WTC11 (cell line): ENCODE measurements around the gene KCNJ1.

ENCODE experiments used
- CREM ChIP-seq: sonication (generic); formaldehyde crosslinking; IDR thresholded peaks from 2 replicates; pipeline ENCODE4 v1.8.1; 2022; ENCODE audit warnings: mild to moderate bottlenecking, missing genetic modification reagents, moderate library complexity
- JUN ChIP-seq: sonication (generic); formaldehyde crosslinking; IDR thresholded peaks from 2 replicates; pipeline ENCODE4 v1.8.0; 2023; ENCODE audit warnings: mild to moderate bottlenecking, missing genetic modification reagents
- MLX ChIP-seq: sonication (generic); formaldehyde crosslinking; IDR thresholded peaks from 2 replicates; pipeline ENCODE4 v1.8.1; 2023; ENCODE audit warnings: mild to moderate bottlenecking, missing genetic modification reagents, moderate library complexity
- NFE2L1 ChIP-seq: sonication (generic); formaldehyde crosslinking; IDR thresholded peaks from 2 replicates; pipeline ENCODE4 v1.8.1; 2023; ENCODE audit warnings: missing genetic modification reagents
- PRDM15 ChIP-seq: sonication (generic); formaldehyde crosslinking; IDR thresholded peaks from 2 replicates; pipeline ENCODE4 v1.8.0; 2022; ENCODE audit warnings: missing genetic modification reagents
- SP1 ChIP-seq: sonication (generic); formaldehyde crosslinking; conservative IDR thresholded peaks from 2 replicates; pipeline ENCODE4 v1.8.1; 2022; ENCODE audit warnings: missing genetic modification reagents
- USF2 ChIP-seq: sonication (generic); formaldehyde crosslinking; IDR thresholded peaks from 2 replicates; pipeline ENCODE4 v1.8.1; 2023; ENCODE audit warnings: mild to moderate bottlenecking, missing genetic modification reagents, moderate library complexity
- ZNF138 ChIP-seq: sonication (generic); formaldehyde crosslinking; conservative IDR thresholded peaks from 2 replicates; pipeline ENCODE4 v1.8.1; 2022; ENCODE audit warnings: mild to moderate bottlenecking, moderate library complexity, missing genetic modification reagents
- TF ChIP-seq, protein P1 (sequence below): fragments of 200-600 bp; IDR thresholded peaks from 2 replicates; pipeline ENCODE4 v1.8.0; 2022; ENCODE audit warnings: antibody characterized with exemption
- TF ChIP-seq, protein P2 (sequence below): sonication (generic); formaldehyde crosslinking; IDR thresholded peaks from 2 replicates; pipeline ENCODE4 v1.8.1; 2023; ENCODE audit warnings: mild to moderate bottlenecking, missing genetic modification reagents

DNA sequence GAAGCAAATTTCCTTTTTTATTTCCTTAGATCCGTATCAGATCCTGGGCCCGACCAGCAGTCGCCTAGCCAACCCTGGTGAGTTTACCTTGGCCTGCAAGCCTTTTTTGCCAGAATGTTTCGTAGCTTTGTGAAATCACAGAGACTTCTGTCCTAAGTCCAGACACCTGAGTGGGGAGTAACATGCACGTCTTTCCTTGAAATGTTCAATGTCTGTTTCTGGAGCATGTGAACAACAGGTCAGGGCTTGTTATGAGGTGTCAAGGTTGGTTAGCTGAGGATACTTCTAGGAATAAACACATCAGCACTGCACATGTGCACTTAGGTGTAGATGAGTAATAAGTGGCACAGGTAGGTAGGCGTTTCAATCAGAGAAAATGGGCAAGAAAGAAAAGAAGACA lies 58.0 kb downstream of the KCNJ1 start:
- TF ChIP-seq, protein P1, sequence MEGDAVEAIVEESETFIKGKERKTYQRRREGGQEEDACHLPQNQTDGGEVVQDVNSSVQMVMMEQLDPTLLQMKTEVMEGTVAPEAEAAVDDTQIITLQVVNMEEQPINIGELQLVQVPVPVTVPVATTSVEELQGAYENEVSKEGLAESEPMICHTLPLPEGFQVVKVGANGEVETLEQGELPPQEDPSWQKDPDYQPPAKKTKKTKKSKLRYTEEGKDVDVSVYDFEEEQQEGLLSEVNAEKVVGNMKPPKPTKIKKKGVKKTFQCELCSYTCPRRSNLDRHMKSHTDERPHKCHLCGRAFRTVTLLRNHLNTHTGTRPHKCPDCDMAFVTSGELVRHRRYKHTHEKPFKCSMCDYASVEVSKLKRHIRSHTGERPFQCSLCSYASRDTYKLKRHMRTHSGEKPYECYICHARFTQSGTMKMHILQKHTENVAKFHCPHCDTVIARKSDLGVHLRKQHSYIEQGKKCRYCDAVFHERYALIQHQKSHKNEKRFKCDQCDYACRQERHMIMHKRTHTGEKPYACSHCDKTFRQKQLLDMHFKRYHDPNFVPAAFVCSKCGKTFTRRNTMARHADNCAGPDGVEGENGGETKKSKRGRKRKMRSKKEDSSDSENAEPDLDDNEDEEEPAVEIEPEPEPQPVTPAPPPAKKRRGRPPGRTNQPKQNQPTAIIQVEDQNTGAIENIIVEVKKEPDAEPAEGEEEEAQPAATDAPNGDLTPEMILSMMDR, result no peak
- TF ChIP-seq NFE2L1 (CRISPR knock-in tag), result no peak
- no peak for TF ChIP-seq ZNF138 (CRISPR knock-in tag)
- TF ChIP-seq MLX (CRISPR knock-in tag), result no peak
- no peak for TF ChIP-seq SP1 (CRISPR knock-in tag)
- TF ChIP-seq, protein P2, sequence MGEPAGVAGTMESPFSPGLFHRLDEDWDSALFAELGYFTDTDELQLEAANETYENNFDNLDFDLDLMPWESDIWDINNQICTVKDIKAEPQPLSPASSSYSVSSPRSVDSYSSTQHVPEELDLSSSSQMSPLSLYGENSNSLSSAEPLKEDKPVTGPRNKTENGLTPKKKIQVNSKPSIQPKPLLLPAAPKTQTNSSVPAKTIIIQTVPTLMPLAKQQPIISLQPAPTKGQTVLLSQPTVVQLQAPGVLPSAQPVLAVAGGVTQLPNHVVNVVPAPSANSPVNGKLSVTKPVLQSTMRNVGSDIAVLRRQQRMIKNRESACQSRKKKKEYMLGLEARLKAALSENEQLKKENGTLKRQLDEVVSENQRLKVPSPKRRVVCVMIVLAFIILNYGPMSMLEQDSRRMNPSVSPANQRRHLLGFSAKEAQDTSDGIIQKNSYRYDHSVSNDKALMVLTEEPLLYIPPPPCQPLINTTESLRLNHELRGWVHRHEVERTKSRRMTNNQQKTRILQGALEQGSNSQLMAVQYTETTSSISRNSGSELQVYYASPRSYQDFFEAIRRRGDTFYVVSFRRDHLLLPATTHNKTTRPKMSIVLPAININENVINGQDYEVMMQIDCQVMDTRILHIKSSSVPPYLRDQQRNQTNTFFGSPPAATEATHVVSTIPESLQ, result no peak
- TF ChIP-seq CREM (CRISPR knock-in tag), result no peak
- TF ChIP-seq PRDM15 (CRISPR knock-in tag), result no peak
- TF ChIP-seq USF2 (CRISPR knock-in tag), result no peak
- no peak for TF ChIP-seq JUN (CRISPR knock-in tag)
